NCI-H2196 (cell line): ENCODE results near the gene KAZN.

Experiments
- DNase-seq: peaks from one replicate; lab custom pipeline; 2025; ENCODE audit not compliant: unreplicated experiment; lab: John Stamatoyannopoulos, UW

Gene KAZN

GRCh38 chr1:14817223-14818170 is 219.0 kb downstream of the KAZN start:
- no peak for DNase-seq

GRCh38 chr1:14820295-14821085 is 222.0 kb downstream of the KAZN start:
- no peak for DNase-seq

- DNase-seq, result no peak
These were observed 224.0 kb downstream of the KAZN start for GRCh38 chr1:14822493-14822892.

DNA sequence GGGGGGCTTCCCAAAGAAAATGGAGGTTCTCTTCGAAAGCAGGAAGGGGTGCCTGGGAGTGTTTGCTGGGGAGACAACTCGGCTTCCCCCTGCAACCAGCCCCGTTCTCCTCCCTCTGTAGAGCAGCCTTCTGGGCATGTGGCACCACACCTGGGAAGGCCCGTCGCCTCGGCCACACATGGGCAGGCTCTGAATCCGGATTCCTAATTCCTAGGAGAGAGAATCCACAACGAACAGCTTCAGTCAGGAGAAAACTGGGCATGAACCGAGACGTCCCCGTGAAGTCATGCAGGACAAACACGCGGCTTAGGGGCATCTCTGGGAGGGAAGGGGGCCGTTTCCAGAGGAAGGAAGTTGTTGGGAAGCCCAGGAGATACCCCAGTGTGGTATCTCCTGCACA is 224.5 kb downstream of the KAZN start:
- no peak for DNase-seq

GRCh38 chr1:14824314-14824915 is 225.9 kb downstream of the KAZN start:
- no peak for DNase-seq

- DNase-seq, result no peak
These were observed 226.9 kb downstream of the KAZN start for GRCh38 chr1:14825396-14825795.

GRCh38 chr1:14826172-14826636 is 227.7 kb downstream of the KAZN start:
- no peak for DNase-seq

- no peak for DNase-seq
These were observed 228.3 kb downstream of the KAZN start for GRCh38 chr1:14826731-14827326.

DNA sequence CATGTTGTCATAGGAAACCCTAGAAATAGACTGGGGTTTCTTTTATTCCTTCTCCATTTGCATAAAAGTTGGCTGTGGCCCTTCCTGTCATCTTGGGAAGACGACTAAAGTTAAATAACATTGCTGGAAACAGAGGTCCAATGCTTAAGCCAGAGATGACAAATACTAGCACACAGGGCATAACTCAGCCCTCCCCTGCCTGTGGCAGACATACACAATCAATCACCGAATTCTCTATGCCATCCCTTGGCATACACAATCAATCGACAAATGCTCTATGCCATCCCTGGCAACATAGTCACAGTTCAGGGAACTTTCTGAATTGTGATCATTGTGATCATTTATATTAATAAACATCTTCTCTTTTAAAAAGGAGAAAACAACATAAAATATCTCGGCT is 229.4 kb downstream of the KAZN start:
- no peak for DNase-seq

DNA sequence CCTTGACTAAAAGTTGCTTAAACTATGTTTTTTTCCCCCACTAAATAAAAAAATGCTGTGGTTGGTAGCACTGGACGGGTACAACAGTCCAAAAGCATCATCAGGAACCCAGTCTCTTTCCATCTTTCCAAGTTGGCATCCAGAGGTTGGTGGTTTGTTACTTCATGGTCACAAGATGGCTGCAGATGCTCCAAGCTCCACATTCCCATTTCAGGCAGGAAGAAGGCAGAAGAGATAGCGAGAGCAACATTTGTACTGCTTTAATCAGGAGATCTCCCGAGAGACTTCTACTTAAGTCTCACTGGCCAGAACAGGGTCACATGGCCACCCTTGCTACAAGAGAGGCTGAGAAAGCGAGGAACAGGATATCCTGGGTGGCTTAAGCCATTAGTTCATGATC is 230.2 kb downstream of the KAZN start:
- DNase-seq, result no peak

GRCh38 chr1:14835725-14836124 is 237.2 kb downstream of the KAZN start:
- DNase-seq, result no peak

DNA sequence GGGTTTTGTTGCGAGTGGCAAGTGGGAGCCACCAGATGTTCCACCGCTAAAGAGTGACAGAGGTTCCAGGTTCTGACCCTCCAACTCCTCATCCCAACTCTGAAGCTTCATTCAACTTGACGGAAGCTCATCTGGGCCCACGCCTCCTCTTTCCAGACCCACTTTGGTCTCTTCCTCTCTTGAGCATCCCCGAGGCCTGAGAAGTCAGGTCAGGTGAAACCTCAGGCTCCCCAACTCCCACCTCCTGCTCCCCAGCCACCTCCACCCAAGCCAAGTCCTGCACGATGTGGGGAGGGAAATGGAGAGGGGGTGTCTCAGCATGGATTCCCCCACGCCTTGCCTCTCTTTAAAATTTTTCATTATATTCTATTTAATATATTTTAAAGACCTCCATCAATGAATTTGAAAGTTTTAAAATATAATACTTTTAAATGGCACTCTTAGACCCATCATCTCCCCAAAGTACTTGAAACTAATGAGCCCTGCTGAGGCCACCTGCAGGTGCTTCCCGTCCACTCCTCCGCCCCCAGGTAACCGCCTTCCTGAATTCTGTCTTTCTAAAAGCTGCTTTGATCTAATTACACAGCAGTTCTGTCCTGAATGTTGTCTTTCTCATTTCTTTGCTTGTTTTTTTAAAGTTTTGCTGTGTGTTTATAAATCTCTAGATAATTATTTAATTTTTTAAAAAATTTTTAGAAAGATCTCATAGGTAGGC is 238.1 kb downstream of the KAZN start:
- no peak for DNase-seq

DNA sequence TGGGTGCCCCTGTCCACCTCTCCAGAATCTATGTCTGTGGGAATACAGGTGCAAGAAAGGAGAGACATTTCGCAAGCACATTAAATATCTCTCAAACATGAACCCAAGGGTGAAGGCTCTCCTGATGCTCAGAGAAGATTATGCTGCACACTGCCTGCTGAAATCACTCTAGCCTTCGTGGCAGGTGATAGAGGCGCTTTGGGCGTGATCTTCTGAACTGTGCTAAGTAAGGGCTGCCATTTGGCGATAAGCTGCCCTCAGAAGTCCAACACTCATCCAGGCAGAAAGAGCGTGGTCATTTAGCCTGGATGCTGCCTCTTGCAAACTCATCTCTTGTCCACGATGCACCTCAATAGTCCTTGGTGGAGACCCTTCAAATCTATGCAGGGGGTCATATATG is 241.9 kb downstream of the KAZN start:
- DNase-seq, result no peak

DNA sequence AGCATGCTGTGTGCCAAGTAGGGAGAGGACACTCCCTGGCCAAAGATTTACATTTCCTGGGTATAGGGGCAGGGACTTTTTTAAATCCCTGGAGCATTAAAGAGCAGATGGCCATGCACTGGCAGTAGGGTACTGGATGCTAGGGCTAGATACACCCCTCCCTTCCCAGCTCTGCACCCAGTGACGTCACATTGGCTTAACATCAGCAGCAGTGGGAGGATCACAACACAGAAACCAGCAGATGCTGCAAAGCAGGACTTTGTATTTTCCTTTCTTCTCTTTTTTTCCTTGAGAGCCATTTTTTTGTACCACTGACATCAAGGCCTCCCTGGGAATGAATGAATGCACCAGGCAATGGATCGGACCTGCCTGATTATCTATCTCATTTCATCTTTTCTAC is 243.0 kb downstream of the KAZN start:
- DNase-seq, result no peak

- no peak for DNase-seq
These were observed 243.5 kb downstream of the KAZN start for GRCh38 chr1:14841951-14842350.

DNA sequence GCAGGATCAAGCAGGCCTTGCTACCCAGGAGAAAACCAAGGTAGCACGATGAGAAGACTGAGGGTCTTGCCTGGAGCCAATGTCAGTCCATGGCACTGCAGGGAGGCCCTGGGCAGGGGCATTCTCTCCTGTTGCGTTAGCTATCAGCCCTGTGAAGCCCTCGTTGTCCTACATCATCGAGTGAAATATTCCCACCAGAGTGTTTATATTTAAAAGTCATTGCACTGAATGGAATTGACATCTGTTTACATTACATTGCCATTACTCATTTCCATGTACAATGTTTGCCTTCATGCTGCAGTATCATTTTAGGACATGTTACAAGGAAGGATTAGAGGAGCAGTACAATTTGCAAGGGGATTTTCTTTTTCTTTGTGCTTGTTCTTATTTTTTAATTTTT is 243.9 kb downstream of the KAZN start:
- no peak for DNase-seq

DNA sequence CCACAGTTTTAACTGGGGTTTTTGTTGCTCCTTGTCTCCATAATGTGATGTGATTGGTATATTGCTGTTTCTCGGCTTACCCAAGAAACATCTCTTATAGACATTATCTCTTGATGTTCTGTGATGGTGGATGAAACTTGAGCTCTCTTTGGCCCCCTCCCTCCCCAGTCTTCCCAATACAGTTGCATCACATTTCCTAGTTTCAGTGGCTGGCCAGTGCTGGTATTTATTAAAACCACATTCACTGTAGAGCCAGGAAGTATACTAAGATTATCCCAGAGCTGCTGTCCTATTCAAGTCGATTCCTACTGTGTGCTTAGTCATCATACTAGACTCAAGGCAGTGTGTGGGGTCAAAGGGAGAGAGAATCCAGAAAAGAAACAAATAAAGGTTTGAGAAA is 244.4 kb downstream of the KAZN start:
- DNase-seq, result no peak

- DNase-seq, result no peak
These were observed 245.0 kb downstream of the KAZN start for GRCh38 chr1:14843525-14843924.

DNA sequence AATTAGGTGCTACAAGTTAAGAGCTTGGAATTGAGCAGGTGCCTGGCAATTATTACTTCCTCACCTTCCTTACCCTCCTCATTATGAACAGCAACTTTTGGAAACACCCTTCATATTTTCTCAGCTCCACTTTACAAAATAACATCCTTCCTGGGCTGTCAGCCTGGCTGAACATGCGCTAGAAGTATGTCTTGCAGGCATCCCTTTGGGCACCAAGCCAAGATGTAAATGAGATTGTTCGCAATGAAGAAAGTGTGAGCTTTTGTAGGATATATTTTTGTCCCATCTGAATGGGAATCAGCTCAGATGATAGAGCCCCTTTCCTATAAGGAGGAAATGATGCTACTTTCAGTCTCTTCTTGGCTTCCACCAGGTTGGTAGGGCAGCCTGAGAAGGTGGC is 245.9 kb downstream of the KAZN start:
- DNase-seq, result no peak

- DNase-seq, result no peak
These were observed 246.6 kb downstream of the KAZN start for GRCh38 chr1:14844923-14845617.
